Measurements from ENCODE around the gene ADGRL1.

DNA sequence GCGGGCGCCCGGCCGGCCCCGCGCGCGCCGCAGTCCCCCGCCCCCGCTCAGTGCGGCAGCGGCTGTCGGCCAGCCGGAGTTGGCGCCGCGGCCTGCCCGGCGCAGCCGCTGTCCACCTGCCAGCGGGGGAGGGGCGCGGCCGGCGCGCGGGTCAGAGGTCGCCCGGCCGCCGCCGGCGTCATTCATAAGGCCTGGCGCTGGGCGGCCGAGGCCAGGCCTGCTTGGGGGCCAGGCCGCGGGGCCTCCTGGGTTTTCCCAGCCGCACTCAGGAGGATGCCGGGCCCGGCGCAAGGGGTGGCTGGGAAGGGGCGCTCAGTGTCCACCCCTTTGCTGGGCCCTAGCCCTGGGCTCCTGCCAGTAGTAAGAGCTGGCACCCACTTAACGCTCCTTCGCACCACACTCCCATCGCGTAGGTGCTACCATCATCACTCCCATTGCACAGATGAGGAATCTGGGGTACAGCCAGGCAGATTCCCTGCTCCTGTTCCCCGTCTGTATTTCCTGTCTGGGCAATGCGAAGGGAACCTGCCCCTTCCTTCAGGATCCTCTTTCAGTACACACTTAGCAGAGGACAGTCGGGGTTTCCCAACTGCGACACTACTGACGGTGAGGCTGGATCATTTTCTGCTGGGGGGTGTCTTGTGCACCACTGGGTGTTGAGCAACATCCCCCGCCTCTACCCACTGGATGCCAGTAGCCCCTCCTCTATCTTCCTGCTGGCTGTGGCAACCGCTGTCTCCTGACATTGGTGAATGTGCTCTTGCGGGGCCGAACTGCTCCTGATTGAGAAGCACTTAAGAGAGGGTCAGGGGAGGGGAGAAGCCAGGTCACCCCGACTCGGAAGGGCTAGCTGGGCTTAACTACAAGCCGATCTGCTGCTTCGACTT is 87.6 kb downstream of the ADGRL1 start:
- TF ChIP-seq POLR2AphosphoS5 (IDR thresholded peaks at IDR 0.05; ENCODE audit: control insufficient read depth, insufficient read depth, low read depth, low read length) (no peak), NFE2L1 (tag; IDR thresholded peaks at IDR 0.05; ENCODE audit: borderline replicate concordance, low read depth) (no peak), MYC (IDR thresholded peaks at IDR 0.05; ENCODE audit: low read depth, low read length) (peak; percentile 20; the same call in 1 of the 2 replicates), MYC (CRISPR knock-in tag; IDR thresholded peaks at IDR 0.05; ENCODE audit: borderline replicate concordance, low read depth) (no peak), ZC3H11A (IDR thresholded peaks at IDR 0.05; ENCODE audit: low read depth, low read length) (no peak), ZNF274 (IDR thresholded peaks at IDR 0.05; ENCODE audit: borderline replicate concordance, low read depth, low read length) (no peak), TEAD4 (IDR thresholded peaks at IDR 0.05; ENCODE audit: low read length) (no peak), TEAD4 (CRISPR knock-in tag; IDR thresholded peaks at IDR 0.05; ENCODE audit: borderline replicate concordance) (no peak), KDM1A (IDR thresholded peaks at IDR 0.05) (no peak), LEF1 (IDR thresholded peaks at IDR 0.05) (no peak), COPS2 (conservative IDR thresholded peaks at IDR 0.05) (no peak)
- TF ChIP-seq, protein P1, sequence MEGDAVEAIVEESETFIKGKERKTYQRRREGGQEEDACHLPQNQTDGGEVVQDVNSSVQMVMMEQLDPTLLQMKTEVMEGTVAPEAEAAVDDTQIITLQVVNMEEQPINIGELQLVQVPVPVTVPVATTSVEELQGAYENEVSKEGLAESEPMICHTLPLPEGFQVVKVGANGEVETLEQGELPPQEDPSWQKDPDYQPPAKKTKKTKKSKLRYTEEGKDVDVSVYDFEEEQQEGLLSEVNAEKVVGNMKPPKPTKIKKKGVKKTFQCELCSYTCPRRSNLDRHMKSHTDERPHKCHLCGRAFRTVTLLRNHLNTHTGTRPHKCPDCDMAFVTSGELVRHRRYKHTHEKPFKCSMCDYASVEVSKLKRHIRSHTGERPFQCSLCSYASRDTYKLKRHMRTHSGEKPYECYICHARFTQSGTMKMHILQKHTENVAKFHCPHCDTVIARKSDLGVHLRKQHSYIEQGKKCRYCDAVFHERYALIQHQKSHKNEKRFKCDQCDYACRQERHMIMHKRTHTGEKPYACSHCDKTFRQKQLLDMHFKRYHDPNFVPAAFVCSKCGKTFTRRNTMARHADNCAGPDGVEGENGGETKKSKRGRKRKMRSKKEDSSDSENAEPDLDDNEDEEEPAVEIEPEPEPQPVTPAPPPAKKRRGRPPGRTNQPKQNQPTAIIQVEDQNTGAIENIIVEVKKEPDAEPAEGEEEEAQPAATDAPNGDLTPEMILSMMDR (IDR thresholded peaks at IDR 0.05 in 2 of 3, conservative IDR thresholded peaks at IDR 0.05 in 1 of 3; ENCODE audit: insufficient read depth in 2 of 3, low read depth in 1 of 3, low read length in 3 of 3): no peak
